ENCODE results near the gene GRAMD4. TPM values are rescaled to one million over a fixed set of nuclear protein-coding genes. Genes with fewer than 3 reads are reported as not detected.

Gene GRAMD4
- total and polyA plus RNA-seq, 10 of the 15 experiments (the other 5 are each of a cell fraction or from before 2014, with no cell fraction given): 0.21 to 45.5 (median 10.6) TPM

DNA sequence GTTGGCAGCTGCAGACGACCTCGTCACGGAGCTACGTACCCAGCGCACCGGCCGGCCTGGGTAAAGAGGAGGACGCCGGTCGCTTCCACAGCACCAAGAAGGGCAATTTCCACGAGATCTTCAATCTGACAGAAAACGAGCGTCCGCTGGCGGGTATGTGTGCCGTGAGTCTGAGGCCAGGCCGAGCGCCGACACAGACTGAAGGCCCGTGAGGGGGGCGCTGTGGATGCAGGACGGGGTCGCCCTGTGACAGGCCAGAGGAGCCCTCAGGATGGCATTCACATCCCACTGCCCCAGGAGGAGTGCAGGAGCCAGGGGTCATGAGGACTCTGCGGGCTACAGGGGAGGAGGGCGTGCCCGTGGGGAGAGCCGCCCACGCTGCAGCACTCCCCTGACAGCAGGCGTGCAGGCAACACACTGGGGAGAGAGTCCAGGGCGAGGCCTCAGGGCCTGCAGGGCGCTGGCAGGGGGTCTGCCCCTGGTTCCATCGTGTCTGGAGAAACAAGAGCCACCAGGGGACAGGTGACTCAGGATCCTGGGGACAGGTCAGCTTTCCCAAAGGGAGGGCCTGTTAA, 53.6 kb downstream of the GRAMD4 start:
- intact Hi-C loops (cut with micrococcal nuclease; ENCODE audit: unreplicated experiment) (no loop called here), in situ Hi-C loops (cut with MboI) (no loop called here)
- H3K9ac ChIP-seq (ENCODE audit: control insufficient read depth, insufficient read depth, low read length): no peak overlapping the region
- H3K27ac ChIP-seq (ENCODE audit: control insufficient read depth, insufficient read depth): no peak overlapping the region
- H3K9me3 ChIP-seq (replicated peaks; ENCODE audit: control insufficient read depth, insufficient read depth, low read length): no peaks in the 10 kb centered on the region
- FAIRE-seq (no peak), ATAC-seq (no peak), DNase-seq (ENCODE audit: low read depth, low spot score) (no peak)
- peaks cover 0 to 17% of the 10 kb centered on the region in 2 experiments; a peak in 3 of 4 replicates for H3K36me3 ChIP-seq (ENCODE audit: control insufficient read depth in 2 of 2, insufficient read depth in 2 of 2, low read length in 1 of 2)
- ChIA-PET CTCF (no interaction called here), POLR2A (no interaction called here), SMC1A (ENCODE audit: uncharacterized antibody, unreplicated experiment) (no interaction called here), RAD21 (ENCODE audit: unreplicated experiment) (no interaction called here)
- H2AFZ ChIP-seq (ENCODE audit: control insufficient read depth, low read depth, low read length): no peak overlapping the region
- BruUV-seq (replicated peaks): no TSS peak
- no peak overlapping the region for H3K4me2 ChIP-seq (ENCODE audit: control insufficient read depth, insufficient read depth)
- H3K27me3 ChIP-seq (replicated peaks in 1 of 2; ENCODE audit: control insufficient read depth in 2 of 2, insufficient read depth in 2 of 2, low read length in 1 of 2): no peaks in the 10 kb centered on the region
- TF ChIP-seq RCOR1 (conservative IDR thresholded peaks at IDR 0.05; ENCODE audit: low read depth, low read length): no peak
- TF ChIP-seq EGR1 (IDR thresholded peaks at IDR 0.05; ENCODE audit: borderline replicate concordance in 1 of 2, low read depth in 2 of 2, low read length in 2 of 2): peak in 1 of 2 experiments; percentile 44; a peak in 1 of 3 replicates
- H3K79me2 ChIP-seq (ENCODE audit: control insufficient read depth, insufficient read depth, low read length): no peaks in the 10 kb centered on the region
- WGBS (ENCODE audit: insufficient coverage, insufficient replicate concordance, low lambda C conversion rate, missing lambda C conversion rate): 81% methylated on average over 32 of the region's 32 CpGs
- no peaks in the 10 kb centered on the region for H4K20me1 ChIP-seq (ENCODE audit: control insufficient read depth, insufficient read depth)
- peaks cover 8% of the 10 kb centered on the region for H3K4me1 ChIP-seq (ENCODE audit: control insufficient read depth, insufficient read depth, low read length)
- H3K4me3 ChIP-seq: no peak overlapping the region

GRCh38 chr22:46674367-46674781, 54.2 kb downstream of the GRAMD4 start:
- WGBS (ENCODE audit: insufficient coverage, insufficient replicate concordance, low lambda C conversion rate, missing lambda C conversion rate): 14% methylated on average over 19 of the region's 19 CpGs
- ATAC-seq (no peak), DNase-seq (ENCODE audit: low read depth, low spot score) (no peak), FAIRE-seq (no peak)
- H3K36me3 ChIP-seq (ENCODE audit: control insufficient read depth in 2 of 2, insufficient read depth in 2 of 2, low read length in 1 of 2): peaks cover 0 to 15% of the 10 kb centered on the region in 2 experiments; a peak in 3 of 4 replicates
- H2AFZ ChIP-seq (ENCODE audit: control insufficient read depth, low read depth, low read length): no peak overlapping the region
- ChIA-PET CTCF (no interaction called here), RAD21 (ENCODE audit: unreplicated experiment) (no interaction called here), POLR2A (no interaction called here), SMC1A (ENCODE audit: uncharacterized antibody, unreplicated experiment) (no interaction called here)
- peaks cover 8% of the 10 kb centered on the region for H3K4me1 ChIP-seq (ENCODE audit: control insufficient read depth, insufficient read depth, low read length)
- H3K4me3 ChIP-seq: no peak overlapping the region
- H3K27ac ChIP-seq (ENCODE audit: control insufficient read depth, insufficient read depth): no peak overlapping the region
- no peaks in the 10 kb centered on the region for H3K9me3 ChIP-seq (replicated peaks; ENCODE audit: control insufficient read depth, insufficient read depth, low read length)
- no TSS peak for BruUV-seq (replicated peaks)
- H3K27me3 ChIP-seq (replicated peaks in 1 of 2; ENCODE audit: control insufficient read depth in 2 of 2, insufficient read depth in 2 of 2, low read length in 1 of 2): no peaks in the 10 kb centered on the region
- no peaks in the 10 kb centered on the region for H3K79me2 ChIP-seq (ENCODE audit: control insufficient read depth, insufficient read depth, low read length)
- peak overlapping the region; percentile 33; the same call in 1 of the 2 replicates for H3K4me2 ChIP-seq (ENCODE audit: control insufficient read depth, insufficient read depth)
- in situ Hi-C loops (cut with MboI): no loop called here
- no peaks in the 10 kb centered on the region for H4K20me1 ChIP-seq (ENCODE audit: control insufficient read depth, insufficient read depth)
- no peak overlapping the region for H3K9ac ChIP-seq (ENCODE audit: control insufficient read depth, insufficient read depth, low read length)
- intact Hi-C loops (cut with micrococcal nuclease; ENCODE audit: unreplicated experiment): no loop called here
- peak; percentile 86 for TF ChIP-seq CREB1 (IDR thresholded peaks at IDR 0.05; ENCODE audit: low read depth)
- TF ChIP-seq, protein P1, sequence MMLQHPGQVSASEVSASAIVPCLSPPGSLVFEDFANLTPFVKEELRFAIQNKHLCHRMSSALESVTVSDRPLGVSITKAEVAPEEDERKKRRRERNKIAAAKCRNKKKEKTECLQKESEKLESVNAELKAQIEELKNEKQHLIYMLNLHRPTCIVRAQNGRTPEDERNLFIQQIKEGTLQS (IDR thresholded peaks at IDR 0.05; ENCODE audit: borderline replicate concordance, extremely low read depth, low read depth, low read length): no peak
- TF ChIP-seq ESRRA (IDR thresholded peaks at IDR 0.05; ENCODE audit: low read length): no peak
- no peak for TF ChIP-seq MTA2 (IDR thresholded peaks at IDR 0.05; ENCODE audit: low read depth)
- TF ChIP-seq NR2F1 (conservative IDR thresholded peaks at IDR 0.05): no peak
- no peak for TF ChIP-seq SMAD1 (IDR thresholded peaks at IDR 0.05; ENCODE audit: low read depth, partially characterized antibody)
- no peak for TF ChIP-seq POLR2A (IDR thresholded peaks at IDR 0.05; ENCODE audit: low read depth, low read length)
- TF ChIP-seq FOS (IDR thresholded peaks at IDR 0.05; ENCODE audit: borderline replicate concordance, extremely low read depth, insufficient read length): no peak
- peak; percentile 18; the same call in 1 of the 2 replicates for TF ChIP-seq GABPA (IDR thresholded peaks at IDR 0.05; ENCODE audit: low read depth)
- TF ChIP-seq ZBTB40 (IDR thresholded peaks at IDR 0.05; ENCODE audit: borderline replicate concordance): no peak
- no peak for TF ChIP-seq ZSCAN29 (IDR thresholded peaks at IDR 0.05)
- no peak for TF ChIP-seq NBN (IDR thresholded peaks at IDR 0.05)
- no peak for TF ChIP-seq RFX5 (IDR thresholded peaks at IDR 0.05; ENCODE audit: low read depth, low read length)
- TF ChIP-seq CREM (IDR thresholded peaks at IDR 0.05; ENCODE audit: low read depth): peak; percentile 73
